Activated T-helper 2 cell treated with anti-CD3 and anti-CD28 coated beads, Interferon-gamma antibody, Interleukin-2, Interleukin-4, amounts not matched to agents 10 μg/mL and 5 μg/mL and 100 μg/mL, durations not matched to agents 14 hours and 24 hours and 36 hours (primary cell): Measurements from ENCODE around the gene SARM1. TPM values are rescaled to one million over a fixed set of nuclear protein-coding genes. Genes with fewer than 3 reads are reported as not detected.

Experiments used
- DNase-seq: peaks from one replicate; pipeline ENCODE4 v3.0.0; 2021; ENCODE audit warnings: low spot score
- H3K27ac Mint-ChIP-seq: one replicate; pipeline ENCODE4 v1.8.0; 2021; ENCODE audit warnings: mixed read lengths
- H3K27me3 Mint-ChIP-seq: one replicate; pipeline ENCODE4 v1.8.0; 2021; ENCODE audit warnings: low read depth, mixed read lengths
- H3K36me3 Mint-ChIP-seq: one replicate; pipeline ENCODE4 v1.8.0; 2021; ENCODE audit warnings: low read depth, mixed read lengths
- H3K4me1 Mint-ChIP-seq: one replicate; pipeline ENCODE4 v1.8.0; 2021; ENCODE audit warnings: low read depth, mixed read lengths
- H3K4me3 Mint-ChIP-seq: one replicate; pipeline ENCODE4 v1.8.0; 2021; ENCODE audit warnings: low read depth, mild to moderate bottlenecking, moderate library complexity, mixed read lengths
- H3K9me3 Mint-ChIP-seq: one replicate; pipeline ENCODE4 v1.8.0; 2021; ENCODE audit warnings: mixed read lengths
- intact Hi-C: fragments of 100-400 bp; cut with micrococcal nuclease; formaldehyde crosslinking; loops from one replicate; pipeline ENCODE4 v1.15.1; 2023
- total RNA-seq: library from RNA; stranded (reverse); gene quantifications from 2 replicates; pipeline ENCODE4 v1.2.3, GENCODE V29; 2022

SARM1 gene
- total RNA-seq, 1 donor from 2014 or later, result 35.9 TPM

- peaks cover 21% of the 10 kb centered on the region for H3K36me3 Mint-ChIP-seq
- H3K4me3 Mint-ChIP-seq, result no peak overlapping the region
- peaks cover 7% of the 10 kb centered on the region for H3K27me3 Mint-ChIP-seq
- H3K27ac Mint-ChIP-seq, result no peak overlapping the region
- no peaks in the 10 kb centered on the region for H3K9me3 Mint-ChIP-seq
- intact Hi-C loops, result loop anchor here (10.0 kb wide), 1 partner anchor 65 kb away; the partner anchor contains the start of gene TMEM97
- peaks cover 20% of the 10 kb centered on the region for H3K4me1 Mint-ChIP-seq
- DNase-seq, result no peak
These were observed 8.6 kb downstream of the SARM1 start for GRCh38 chr17:28379814-28380801.

GRCh38 chr17:28381141-28381825 lies 9.8 kb downstream of the SARM1 start:
- no peak for DNase-seq
- intact Hi-C loops, result no loop called here
- Mint-ChIP-seq H3K36me3 (peaks cover 24% of the 10 kb centered on the region), H3K4me3 (peak overlapping the region; percentile 4), H3K4me1 (peaks cover 23% of the 10 kb centered on the region), H3K27me3 (peaks cover 7% of the 10 kb centered on the region), H3K9me3 (no peaks in the 10 kb centered on the region), H3K27ac (no peak overlapping the region)

GRCh38 chr17:28384281-28385036 lies 13.0 kb downstream of the SARM1 start:
- peak; percentile 59 for DNase-seq
- peak overlapping the region; percentile 75 for H3K27ac Mint-ChIP-seq
- intact Hi-C loops, result no loop called here
- H3K27me3 Mint-ChIP-seq, result peaks cover 7% of the 10 kb centered on the region
- peak overlapping the region; percentile 89 for H3K4me3 Mint-ChIP-seq
- peaks cover 31% of the 10 kb centered on the region for H3K36me3 Mint-ChIP-seq
- peaks cover 20% of the 10 kb centered on the region for H3K4me1 Mint-ChIP-seq
- no peaks in the 10 kb centered on the region for H3K9me3 Mint-ChIP-seq

GRCh38 chr17:28385037-28385400 lies 13.5 kb downstream of the SARM1 start:
- Mint-ChIP-seq H3K4me3 (peak overlapping the region; percentile 89), H3K27me3 (peaks cover 7% of the 10 kb centered on the region), H3K36me3 (peaks cover 36% of the 10 kb centered on the region), H3K4me1 (peaks cover 20% of the 10 kb centered on the region), H3K9me3 (no peaks in the 10 kb centered on the region), H3K27ac (peak overlapping the region; percentile 75)
- no peak for DNase-seq
- intact Hi-C loops, result no loop called here

- Mint-ChIP-seq H3K4me1 (peaks cover 17% of the 10 kb centered on the region), H3K9me3 (no peaks in the 10 kb centered on the region), H3K36me3 (peaks cover 40% of the 10 kb centered on the region), H3K27me3 (peaks cover 4% of the 10 kb centered on the region), H3K27ac (peak overlapping the region; percentile 20), H3K4me3 (peak overlapping the region; percentile 89)
- DNase-seq, result no peak
- intact Hi-C loops, result no loop called here
These were observed 13.9 kb downstream of the SARM1 start for GRCh38 chr17:28385406-28385805.

GRCh38 chr17:28386391-28386790 lies 14.9 kb downstream of the SARM1 start:
- no peak overlapping the region for H3K27ac Mint-ChIP-seq
- peaks cover 50% of the 10 kb centered on the region for H3K36me3 Mint-ChIP-seq
- no peak overlapping the region for H3K4me3 Mint-ChIP-seq
- intact Hi-C loops, result no loop called here
- H3K4me1 Mint-ChIP-seq, result peaks cover 16% of the 10 kb centered on the region
- DNase-seq, result no peak
- peaks cover 3% of the 10 kb centered on the region for H3K27me3 Mint-ChIP-seq
- no peaks in the 10 kb centered on the region for H3K9me3 Mint-ChIP-seq

- intact Hi-C loops, result no loop called here
- H3K4me3 Mint-ChIP-seq, result no peak overlapping the region
- no peaks in the 10 kb centered on the region for H3K27me3 Mint-ChIP-seq
- H3K27ac Mint-ChIP-seq, result no peak overlapping the region
- H3K36me3 Mint-ChIP-seq, result peaks cover 43% of the 10 kb centered on the region
- peaks cover 13% of the 10 kb centered on the region for H3K4me1 Mint-ChIP-seq
- no peaks in the 10 kb centered on the region for H3K9me3 Mint-ChIP-seq
- DNase-seq, result no peak
These were observed 16.6 kb downstream of the SARM1 start for GRCh38 chr17:28388106-28388505.

- H3K36me3 Mint-ChIP-seq, result peaks cover 46% of the 10 kb centered on the region
- no peaks in the 10 kb centered on the region for H3K9me3 Mint-ChIP-seq
- H3K4me1 Mint-ChIP-seq, result peaks cover 3% of the 10 kb centered on the region
- DNase-seq, result no peak
- H3K27me3 Mint-ChIP-seq, result no peaks in the 10 kb centered on the region
- H3K27ac Mint-ChIP-seq, result no peak overlapping the region
- no peak overlapping the region for H3K4me3 Mint-ChIP-seq
- intact Hi-C loops, result no loop called here
These were observed 18.6 kb downstream of the SARM1 start for GRCh38 chr17:28390141-28390540.

- H3K9me3 Mint-ChIP-seq, result no peaks in the 10 kb centered on the region
- intact Hi-C loops, result no loop called here
- H3K27me3 Mint-ChIP-seq, result no peaks in the 10 kb centered on the region
- no peak overlapping the region for H3K4me3 Mint-ChIP-seq
- no peaks in the 10 kb centered on the region for H3K4me1 Mint-ChIP-seq
- peaks cover 47% of the 10 kb centered on the region for H3K36me3 Mint-ChIP-seq
- DNase-seq, result no peak
- no peak overlapping the region for H3K27ac Mint-ChIP-seq
These were observed 19.1 kb downstream of the SARM1 start for GRCh38 chr17:28390563-28390962.

- H3K4me3 Mint-ChIP-seq, result no peak overlapping the region
- intact Hi-C loops, result no loop called here
- H3K9me3 Mint-ChIP-seq, result no peaks in the 10 kb centered on the region
- peaks cover 51% of the 10 kb centered on the region for H3K36me3 Mint-ChIP-seq
- no peak for DNase-seq
- H3K4me1 Mint-ChIP-seq, result no peaks in the 10 kb centered on the region
- H3K27me3 Mint-ChIP-seq, result no peaks in the 10 kb centered on the region
- H3K27ac Mint-ChIP-seq, result no peak overlapping the region
These were observed 19.5 kb downstream of the SARM1 start for GRCh38 chr17:28390984-28391383.

GRCh38 chr17:28391401-28391800 lies 19.9 kb downstream of the SARM1 start:
- no peak for DNase-seq
- Mint-ChIP-seq H3K27me3 (no peaks in the 10 kb centered on the region), H3K4me1 (no peaks in the 10 kb centered on the region), H3K9me3 (no peaks in the 10 kb centered on the region), H3K4me3 (no peak overlapping the region), H3K36me3 (peaks cover 51% of the 10 kb centered on the region), H3K27ac (no peak overlapping the region)
- intact Hi-C loops, result no loop called here

- H3K27ac Mint-ChIP-seq, result no peak overlapping the region
- no peak for DNase-seq
- peaks cover 55% of the 10 kb centered on the region for H3K36me3 Mint-ChIP-seq
- intact Hi-C loops, result no loop called here
- H3K9me3 Mint-ChIP-seq, result no peaks in the 10 kb centered on the region
- no peaks in the 10 kb centered on the region for H3K27me3 Mint-ChIP-seq
- H3K4me3 Mint-ChIP-seq, result no peak overlapping the region
- no peaks in the 10 kb centered on the region for H3K4me1 Mint-ChIP-seq
These were observed 21.0 kb downstream of the SARM1 start for GRCh38 chr17:28392491-28392890.
